GM15510 (cell line): ENCODE data around the gene DERL2.

Experiments
- POLR2A ChIP-seq: IDR thresholded peaks from 3 replicates; pipeline ENCODE4 v1.6.1; 2011; ENCODE audit warnings: borderline replicate concordance; ENCODE audit not compliant: insufficient read length; ENCODE audit errors: extremely low read depth

Gene DERL2

DNA sequence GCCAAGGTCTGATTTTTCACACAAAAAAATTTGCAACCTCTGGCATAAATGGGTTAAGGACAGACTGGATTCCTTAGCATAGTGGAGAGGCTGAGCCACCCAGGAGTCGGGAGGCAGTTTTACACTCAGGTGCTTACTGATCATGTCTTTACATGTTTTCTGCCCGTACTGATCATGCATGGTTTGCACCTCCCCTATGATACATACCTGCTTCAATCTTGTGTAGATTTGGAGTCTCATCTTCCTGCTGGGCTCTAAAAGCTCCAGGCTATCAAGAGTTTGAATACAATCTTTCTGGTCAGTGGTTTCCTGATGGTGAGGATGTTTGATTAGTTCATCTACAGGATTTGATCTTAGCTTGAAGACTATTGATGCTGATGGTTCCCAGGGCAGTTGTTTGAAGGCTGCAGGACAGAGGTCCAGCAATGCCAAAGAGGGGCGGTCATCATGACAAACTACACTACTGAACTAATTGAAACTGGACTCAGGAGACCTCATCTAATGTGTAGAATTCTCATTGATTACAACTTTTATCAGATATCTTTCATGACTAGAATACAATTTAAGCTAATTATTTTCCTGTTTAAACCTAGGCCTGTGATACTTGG is 53.9 kb downstream of the DERL2 start:
- no peak for TF ChIP-seq POLR2A

DNA sequence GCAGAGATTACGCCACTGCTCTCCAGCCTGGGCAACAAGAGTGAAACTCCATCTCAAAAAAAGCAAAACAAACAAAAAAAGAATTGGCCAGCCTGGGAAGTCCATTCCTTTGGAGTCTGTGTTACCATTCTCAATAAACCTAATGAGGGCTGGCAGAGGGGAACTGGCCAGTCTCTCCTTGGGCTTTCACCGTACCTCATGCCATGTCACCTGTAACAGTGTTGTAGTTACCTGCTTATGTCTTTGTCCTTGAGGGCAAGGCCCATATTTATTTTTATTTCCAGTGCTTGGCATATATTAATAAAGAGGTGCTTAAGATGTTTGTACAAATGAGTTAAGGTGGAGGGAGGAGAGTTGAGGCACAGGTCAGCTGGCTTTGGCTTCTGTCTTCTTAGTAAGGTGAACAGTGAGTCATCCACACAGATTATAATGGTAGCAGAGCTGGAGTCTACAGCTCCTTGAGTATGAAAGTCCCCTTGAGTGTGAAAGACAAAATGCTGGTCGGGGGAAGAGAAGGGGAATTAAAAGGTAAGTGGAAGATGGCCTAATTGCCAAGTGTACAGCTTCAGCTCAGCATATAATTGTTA is 55.5 kb downstream of the DERL2 start:
- TF ChIP-seq POLR2A, result no peak

DNA sequence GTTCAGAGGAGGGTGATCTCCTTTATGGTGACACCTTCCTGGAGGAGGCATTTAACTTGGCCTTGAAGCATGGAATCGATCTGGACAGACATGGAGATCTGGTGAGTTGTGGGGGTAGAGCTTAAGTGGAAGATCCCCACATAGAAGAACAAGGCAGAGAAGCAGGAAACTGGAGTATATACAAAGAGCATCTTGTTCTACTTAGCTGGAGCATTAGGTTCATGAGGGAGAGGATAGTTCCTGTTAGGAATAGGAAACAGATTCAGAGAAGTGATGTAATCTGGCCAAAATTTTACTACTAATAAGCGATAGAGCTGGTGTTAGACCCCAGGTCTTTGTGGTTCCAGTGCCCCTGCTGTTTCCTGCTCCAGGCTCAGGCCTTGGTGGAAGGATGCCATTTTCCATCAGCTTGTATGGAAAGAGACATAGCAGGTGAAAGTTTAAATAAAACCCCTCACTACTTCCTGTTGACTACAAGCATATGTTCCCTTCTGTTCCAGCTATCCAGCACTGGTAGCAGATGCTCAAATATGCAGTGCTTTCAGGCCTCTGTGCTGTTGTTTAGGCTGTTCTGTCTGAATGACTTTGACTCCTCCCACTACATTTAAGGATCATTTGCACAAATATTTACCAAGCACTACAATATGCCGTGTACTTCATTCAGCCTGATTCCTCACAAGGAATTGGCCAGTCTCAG is 56.6 kb downstream of the DERL2 start:
- TF ChIP-seq POLR2A, result no peak

DNA sequence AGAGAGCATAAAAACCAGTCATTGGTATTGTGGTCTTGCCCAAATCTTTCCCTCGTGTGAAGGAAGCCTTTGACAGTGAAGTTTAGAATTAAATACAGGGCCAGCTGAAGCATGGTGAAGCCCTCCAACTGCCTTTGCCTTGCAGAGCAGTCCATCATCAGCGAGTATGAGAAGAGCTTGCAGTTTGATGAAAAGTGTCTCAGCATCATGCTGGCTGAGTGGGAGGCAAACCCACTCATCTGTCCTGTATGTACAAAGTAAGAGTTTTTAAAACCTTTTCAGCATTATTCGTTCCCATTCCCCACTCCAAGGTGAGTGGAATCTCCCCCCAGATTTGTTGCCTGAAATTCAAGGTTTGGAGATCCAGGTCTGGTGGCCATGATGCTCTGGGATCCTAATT is 60.2 kb downstream of the DERL2 start:
- no peak for TF ChIP-seq POLR2A

DNA sequence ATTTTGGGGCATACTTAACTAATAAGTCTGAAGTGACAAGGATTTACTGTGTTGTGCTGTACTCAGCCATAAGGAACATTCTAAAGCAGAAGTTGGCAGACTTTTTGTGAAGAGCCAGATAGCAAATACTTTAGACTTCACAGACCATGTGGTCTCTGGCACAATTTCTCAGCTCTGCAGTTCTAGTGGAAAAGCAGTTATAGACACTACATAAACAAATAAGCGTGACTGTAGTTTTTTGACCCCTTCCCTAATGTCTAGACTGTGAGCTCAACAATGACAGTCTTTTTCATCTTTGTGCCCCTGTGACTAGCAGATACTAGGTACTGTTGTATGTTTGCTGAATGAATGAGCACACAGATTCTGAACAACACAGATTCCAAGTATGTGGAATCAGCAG is 61.1 kb downstream of the DERL2 start:
- TF ChIP-seq POLR2A, result no peak

DNA sequence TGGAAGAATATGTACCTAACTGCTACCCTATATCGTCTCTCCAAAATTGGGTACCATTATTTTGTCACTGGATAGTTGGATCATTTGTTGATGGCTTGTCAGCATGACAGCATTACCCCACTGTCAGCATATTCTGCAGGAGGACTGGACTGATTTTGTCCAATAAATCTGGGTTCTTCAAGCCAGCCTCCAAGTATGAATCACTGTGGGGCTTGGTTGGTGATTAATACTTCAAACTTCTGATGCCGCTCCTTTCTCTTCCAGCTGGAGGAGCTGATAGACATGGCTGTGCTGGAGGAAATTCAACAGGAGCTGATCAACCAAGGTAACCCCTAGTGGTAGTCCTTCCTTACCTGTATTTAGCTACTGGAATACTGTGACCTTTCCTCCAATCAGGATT is 63.5 kb downstream of the DERL2 start:
- TF ChIP-seq POLR2A, result no peak
